Right lobe of liver (tissue), 6 donors: ENCODE measurements around the gene MTUS2. TPM values are rescaled to one million over a fixed set of nuclear protein-coding genes. Genes with fewer than 3 reads are reported as not detected.

Source experiments
- ATAC-seq, 4 donors: fragments of 200-7000 bp; cut with Tn5 transposase; one replicate each; pipeline ENCODE4 v1.9.1; 2020; ENCODE audit warnings: mild to moderate bottlenecking in 4 of 4, moderate library complexity in 4 of 4
- DNase-seq, 3 donors: peaks; one replicate each; pipeline ENCODE4 v3.0.0-alpha.2; 2020
- H3K27ac ChIP-seq, 3 donors: fragments of 200-600 bp; one replicate each; pipeline ENCODE4 v1.8.0; 2022
- H3K27me3 ChIP-seq, 2 donors: fragments of 200-600 bp; one replicate each; pipeline ENCODE4 v1.8.0; 2022
- H3K36me3 ChIP-seq, 4 donors: fragments of 200-600 bp; sonication (generic) in 1 of 4; one replicate each; pipeline versions ENCODE4 v1.5.1 to v1.8.0; 2017 to 2022; ENCODE audit warnings: control low read depth in 1 of 4
- H3K4me1 ChIP-seq, 4 donors: fragments of 200-600 bp; sonication (generic) in 1 of 4; one replicate each; pipeline versions ENCODE4 v1.5.1 to v1.8.0; 2017 to 2022; ENCODE audit warnings: control low read depth in 1 of 4
- H3K4me3 ChIP-seq, 3 donors: fragments of 200-600 bp; one replicate each; pipeline ENCODE4 v1.8.0; 2022
- H3K9me3 ChIP-seq, 4 donors: fragments of 200-600 bp; sonication (generic) in 1 of 4; one replicate each; pipeline versions ENCODE4 v1.5.1 to v1.8.0; 2017 to 2022; ENCODE audit warnings: control low read depth in 1 of 4
- CTCF ChIP-seq, 4 donors: fragments of 200-600 bp in 3 of 4; fragments of 450-650 bp in 1 of 4; IDR thresholded peaks; one replicate each; pipeline versions ENCODE4 v1.5.1 to v1.8.0; 2016 to 2022; ENCODE audit warnings: antibody characterized with exemption in 4 of 4, mild to moderate bottlenecking in 2 of 4
- POLR2A ChIP-seq: fragments of 450-650 bp; IDR thresholded peaks from one replicate; pipeline ENCODE4 v1.6.1; 2017; ENCODE audit warnings: antibody characterized with exemption, mild to moderate bottlenecking
- WGBS: methylation state at CpG from one replicate; pipeline ENCODE4 v1.1.6; 2018; ENCODE audit warnings: low coverage, low lambda C conversion rate; ENCODE audit not compliant: insufficient coverage; ENCODE audit errors: missing lambda C conversion rate; 5-methylcytosine and 5-hydroxymethylcytosine counted together
- intact Hi-C, 2 donors: fragments of 100-400 bp; cut with DNase I; formaldehyde crosslinking; loops; one replicate each; pipeline versions ENCODE4 v1.11.2 to v1.14.1; 2022
- total RNA-seq, 6 experiments: library from RNA; depleted of rRNA in 2 of 6; stranded (reverse); fragments of >200 nt in 2 of 6; fragmentation: NEBNext Ultra II Directional in 3 of 6; extraction: Animal tissue kit (Norgen Biotek cat#: 25700) in 3 of 6; gene quantifications; one replicate each; pipeline versions ENCODE4 v1.1.0 to v1.2.4, GENCODE V29; 2016 to 2023
- donor health status: DM: no; HTN: yes; CAD: no.
- donor health status: DM: no; HTN: no; CAD: no.
- donor health status: DM: no; HTN: no; CAD: no.
- donor health status: DM: no; HTN: yes; CAD: no.
- donor health status: DM: no; HTN: yes; CAD: no.

Gene MTUS2
- total RNA-seq, 6 experiments from 2014 or later = 0.15 to 2.2 (median 0.98) TPM

DNA sequence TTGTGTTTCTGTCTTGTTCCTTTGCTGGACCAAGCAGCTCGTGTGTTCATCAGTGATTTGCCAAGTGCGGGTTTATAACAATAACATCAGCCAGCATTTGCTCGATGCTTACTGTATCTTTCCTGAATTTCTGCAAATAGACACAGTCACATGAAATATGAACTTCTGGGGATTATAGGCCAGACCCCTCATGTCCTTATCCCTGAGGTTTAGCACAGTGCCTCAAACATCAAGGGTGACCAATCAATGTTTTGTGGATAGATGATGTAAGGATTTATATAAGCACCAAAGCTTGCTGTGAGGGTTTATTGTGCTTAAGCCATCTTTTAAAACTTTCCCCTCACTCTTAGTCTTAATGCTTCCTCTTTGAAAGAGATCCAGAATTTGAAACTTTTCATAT is 451.5 kb downstream of the MTUS2 start:
- WGBS = 36% methylated on average over 3 of the region's 3 CpGs
- TF ChIP-seq CTCF (IDR thresholded peaks at IDR 0.05) (no peak), POLR2A (no peak)
- no peaks in the 10 kb centered on the region for H3K27me3 ChIP-seq
- no peak overlapping the region for H3K4me3 ChIP-seq
- DNase-seq = no peak
- intact Hi-C loops = no loop called here
- H3K9me3 ChIP-seq = no peaks in the 10 kb centered on the region
- no peaks in the 10 kb centered on the region for H3K4me1 ChIP-seq
- no peak for ATAC-seq
- H3K36me3 ChIP-seq = no peaks in the 10 kb centered on the region
- no peak overlapping the region for H3K27ac ChIP-seq

DNA sequence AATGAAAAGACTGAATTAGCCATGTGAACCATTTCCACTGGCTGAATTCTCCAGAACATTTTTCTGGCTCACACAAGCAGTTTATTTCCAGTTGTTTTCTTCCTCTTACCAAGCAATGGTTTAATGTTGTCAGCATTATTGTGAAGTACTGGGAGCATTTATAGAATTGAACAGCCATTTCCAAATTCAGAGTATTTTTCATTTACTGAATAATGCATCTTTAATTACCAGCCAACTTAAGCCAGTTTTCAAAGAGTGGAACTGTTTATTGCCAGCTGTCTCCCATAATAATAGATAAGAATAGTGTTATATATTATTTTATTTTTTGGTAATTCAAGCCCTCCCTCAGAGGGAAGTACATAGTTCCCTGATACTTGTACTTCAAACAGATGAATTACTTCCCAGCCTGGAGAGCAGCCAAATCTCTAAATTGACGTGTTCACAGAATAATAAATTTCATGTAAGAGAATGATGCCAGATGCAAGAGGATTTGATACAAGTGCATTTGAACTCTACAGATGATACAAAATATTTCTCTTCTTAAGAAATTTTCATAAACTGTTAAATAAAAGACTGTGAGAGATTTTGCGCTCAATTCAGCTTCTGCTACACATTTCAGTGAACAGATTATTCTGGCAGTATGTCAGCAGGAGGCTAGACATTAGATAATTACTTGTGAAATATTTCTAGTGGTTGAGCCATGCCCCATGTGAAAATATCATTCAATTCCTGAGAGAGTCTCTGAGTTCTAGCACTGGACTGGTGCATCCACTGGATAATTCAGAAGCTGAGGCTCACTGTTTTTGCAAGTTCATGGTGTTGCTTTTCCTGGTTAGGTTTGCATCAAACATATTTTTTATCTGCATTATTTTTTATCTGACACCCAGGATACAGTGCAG is 459.5 kb downstream of the MTUS2 start:
- DNase-seq (no peak), ATAC-seq (no peak)
- intact Hi-C loops = no loop called here
- Histone ChIP-seq H3K9me3 (no peaks in the 10 kb centered on the region), H3K27me3 (no peaks in the 10 kb centered on the region), H3K4me3 (no peak overlapping the region), H3K36me3 (no peaks in the 10 kb centered on the region), H3K4me1 (no peaks in the 10 kb centered on the region), H3K27ac (no peak overlapping the region)
- 52% methylated on average over 2 of the region's 2 CpGs for WGBS
- no peak for TF ChIP-seq CTCF (IDR thresholded peaks at IDR 0.05)
- TF ChIP-seq POLR2A = no peak

DNA sequence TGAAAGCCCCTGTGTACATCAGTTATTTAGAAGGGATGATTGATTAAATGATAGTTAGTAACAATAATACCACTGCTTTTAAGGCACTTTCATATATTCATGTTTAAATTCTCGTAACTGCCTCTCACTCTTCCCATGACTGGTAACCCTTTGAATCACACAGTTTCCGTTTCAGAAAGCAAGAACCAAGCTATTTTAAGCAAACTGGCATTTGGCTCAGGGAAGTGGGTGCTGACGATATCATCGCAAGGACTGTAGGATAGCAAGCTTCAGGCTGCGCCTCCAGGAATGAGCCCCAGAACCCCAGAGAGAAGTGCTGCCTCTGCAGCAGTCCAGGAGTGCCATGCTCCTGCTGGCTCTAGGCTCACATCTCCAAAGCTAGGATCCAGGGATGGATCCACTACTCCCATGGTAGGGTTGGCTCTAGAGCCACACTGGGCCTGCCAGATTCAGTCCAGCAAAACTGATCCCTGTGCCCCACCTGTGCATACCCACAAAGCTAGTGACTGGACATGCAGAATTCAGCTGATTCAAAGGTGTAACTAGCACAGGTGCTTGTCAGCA is 461.9 kb downstream of the MTUS2 start:
- Histone ChIP-seq H3K36me3 (no peaks in the 10 kb centered on the region), H3K27me3 (no peaks in the 10 kb centered on the region), H3K4me3 (no peak overlapping the region), H3K4me1 (no peaks in the 10 kb centered on the region), H3K9me3 (no peaks in the 10 kb centered on the region), H3K27ac (no peak overlapping the region)
- TF ChIP-seq CTCF (IDR thresholded peaks at IDR 0.05) (no peak), POLR2A (no peak)
- ATAC-seq (no peak), DNase-seq (no peak)
- intact Hi-C loops = no loop called here
- WGBS = 83% methylated on average over 5 of the region's 5 CpGs

DNA sequence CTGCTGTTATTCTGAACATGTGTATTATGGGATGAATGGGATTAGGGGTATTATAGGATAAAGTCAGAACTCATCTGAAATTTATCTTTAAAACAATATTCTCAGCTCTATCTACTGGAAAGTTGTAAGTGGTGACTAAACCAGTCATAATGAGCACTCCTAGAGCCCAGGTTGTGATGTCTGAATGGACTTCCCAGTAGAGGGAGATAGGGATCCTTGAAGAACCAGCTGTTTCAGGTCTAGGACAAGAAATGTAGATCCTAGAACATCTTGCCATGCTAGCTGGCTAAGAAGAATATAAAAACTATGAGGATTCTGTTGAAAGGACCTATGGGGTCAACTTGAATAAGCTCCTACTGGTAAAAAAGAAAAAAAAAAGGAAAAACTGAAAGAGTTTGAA is 464.6 kb downstream of the MTUS2 start:
- H3K27me3 ChIP-seq = no peaks in the 10 kb centered on the region
- no peaks in the 10 kb centered on the region for H3K36me3 ChIP-seq
- no peak overlapping the region for H3K4me3 ChIP-seq
- no peak for TF ChIP-seq POLR2A
- TF ChIP-seq CTCF (IDR thresholded peaks at IDR 0.05) = no peak
- no peak overlapping the region for H3K27ac ChIP-seq
- intact Hi-C loops = no loop called here
- no peak for ATAC-seq
- no peak for DNase-seq
- H3K4me1 ChIP-seq = no peaks in the 10 kb centered on the region
- no peaks in the 10 kb centered on the region for H3K9me3 ChIP-seq
